Ectodermal cell (in vitro differentiated cells): ENCODE measurements around the gene TMEM106C.

Experiments
- H3K27ac ChIP-seq: 2 replicates; pipeline ENCODE4 v1.7.0; 2013; ENCODE audit warnings: mild to moderate bottlenecking, low read depth, low read length; ENCODE audit not compliant: insufficient read depth, poor library complexity, severe bottlenecking
- H3K27me3 ChIP-seq: 2 replicates; pipeline ENCODE4 v1.7.0; 2013; ENCODE audit warnings: mild to moderate bottlenecking, low read length; ENCODE audit not compliant: insufficient read depth, control insufficient read depth, poor library complexity, severe bottlenecking
- H3K36me3 ChIP-seq: one replicate; pipeline ENCODE4 v1.7.0; 2013; ENCODE audit warnings: low read length; ENCODE audit not compliant: control insufficient read depth, insufficient read depth
- H3K4me1 ChIP-seq: one replicate; pipeline ENCODE4 v1.7.0; 2013; ENCODE audit warnings: low read length; ENCODE audit not compliant: control insufficient read depth, insufficient read depth
- H3K4me3 ChIP-seq: 2 replicates; pipeline ENCODE4 v1.7.0; 2013; ENCODE audit warnings: low read depth, low read length, control low read depth; ENCODE audit not compliant: insufficient read depth
- H3K9me3 ChIP-seq: 2 replicates; pipeline ENCODE4 v1.7.0; 2013; ENCODE audit warnings: mild to moderate bottlenecking, low read length, moderate library complexity; ENCODE audit not compliant: control insufficient read depth
- WGBS, 2 experiments: methylation state at CpG; one replicate each; pipeline ENCODE4 v1.1.7; 2013; ENCODE audit warnings: missing lambda C conversion rate in 2 of 2; 5-methylcytosine and 5-hydroxymethylcytosine counted together

TMEM106C gene

DNA sequence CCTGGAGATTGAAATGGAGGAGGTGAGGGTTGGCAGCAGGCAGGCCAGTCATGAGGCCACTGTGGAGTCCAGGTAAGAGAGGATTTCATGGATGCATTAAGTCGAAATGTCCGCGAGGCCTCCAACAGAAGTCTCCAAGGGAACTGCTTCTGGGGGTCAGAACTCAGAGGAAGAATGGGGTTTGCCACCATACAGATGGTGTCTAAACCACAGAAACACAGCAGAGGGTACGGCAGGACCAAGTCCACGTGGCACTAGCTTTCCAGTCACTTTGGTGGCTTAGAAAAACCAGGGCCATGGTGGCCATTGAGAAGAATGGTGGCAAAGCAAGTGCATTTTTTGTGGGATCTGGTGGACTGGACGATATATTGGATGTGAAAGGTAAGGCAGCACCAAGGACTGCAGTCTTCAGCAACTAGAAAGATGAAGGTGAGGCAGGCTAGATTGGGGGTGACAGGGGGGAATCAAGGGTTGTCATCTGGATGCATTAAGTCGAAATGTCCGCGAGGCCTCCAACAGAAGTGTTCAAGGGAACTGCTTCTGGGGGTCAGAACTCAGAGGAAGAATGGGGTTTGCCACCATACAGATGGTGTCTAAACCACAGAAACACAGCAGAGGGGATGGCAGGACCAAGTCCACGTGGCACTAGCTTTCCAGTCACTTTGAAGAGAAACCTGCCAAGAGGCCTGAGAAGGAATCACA is 22.5 kb upstream of the TMEM106C start:
- Histone ChIP-seq H3K9me3 (no peaks in the 10 kb centered on the region), H3K4me1 (no peaks in the 10 kb centered on the region), H3K27ac (no peak overlapping the region), H3K27me3 (peaks cover 32% of the 10 kb centered on the region), H3K36me3 (no peaks in the 10 kb centered on the region), H3K4me3 (no peak overlapping the region)
- 93 to 94% methylated on average over 10 of the region's 10 CpGs for WGBS, 2 experiments

DNA sequence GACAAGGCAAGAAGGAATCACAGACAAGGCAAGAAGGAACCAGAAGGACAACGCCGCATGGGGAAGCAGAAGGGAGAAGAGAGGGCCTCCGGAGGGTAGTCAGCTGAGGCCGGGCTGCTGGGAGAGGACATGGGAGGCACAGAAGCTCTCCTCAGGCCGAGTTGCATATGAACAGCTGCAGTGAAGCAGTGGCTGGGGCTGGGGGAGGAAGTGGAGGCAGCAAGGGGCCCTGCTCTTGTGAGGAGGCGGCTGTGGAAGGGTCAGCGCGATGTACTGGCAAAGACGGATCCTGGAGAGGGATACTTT is 22.0 kb upstream of the TMEM106C start:
- Histone ChIP-seq H3K27me3 (peaks cover 32% of the 10 kb centered on the region), H3K27ac (no peak overlapping the region), H3K4me3 (no peak overlapping the region), H3K36me3 (no peaks in the 10 kb centered on the region), H3K4me1 (no peaks in the 10 kb centered on the region), H3K9me3 (no peaks in the 10 kb centered on the region)
- WGBS, 2 experiments = 80 to 81% methylated on average over 9 of the region's 9 CpGs

DNA sequence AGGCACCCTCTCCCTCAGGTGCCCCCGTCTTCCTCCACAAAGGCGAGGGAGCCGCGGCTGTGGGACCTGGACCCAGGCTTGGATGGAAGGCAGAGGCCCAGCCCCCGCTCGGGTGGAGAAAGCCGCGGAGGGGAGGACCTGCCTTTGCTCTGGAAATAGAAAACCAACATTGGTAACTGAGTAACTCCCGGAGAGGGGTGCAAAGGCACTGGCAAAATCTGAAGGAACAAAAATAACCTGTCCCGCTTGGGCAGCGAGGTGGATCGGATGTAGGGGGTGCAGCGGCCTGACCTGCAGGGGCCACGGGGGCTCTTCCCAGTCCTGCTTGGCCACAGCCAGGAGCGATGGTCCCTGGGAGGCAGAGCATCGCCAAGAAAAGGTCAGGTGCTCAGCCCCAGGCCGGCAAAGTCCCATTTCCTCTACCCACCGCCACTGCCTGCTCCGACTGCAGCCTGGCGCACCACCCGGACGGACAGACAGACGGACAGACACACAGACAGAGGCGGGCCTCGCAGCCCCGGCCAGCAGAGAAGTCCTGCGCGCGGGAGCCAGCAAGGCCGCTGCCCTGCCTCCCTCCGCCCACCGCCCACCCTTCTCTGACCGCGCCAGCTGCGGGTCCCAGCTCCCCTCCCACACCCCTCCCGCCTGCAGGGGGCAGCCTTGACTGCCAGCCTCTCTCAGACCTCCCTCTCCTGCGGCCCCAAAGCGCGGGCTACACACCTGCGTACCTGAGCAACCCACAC is 21.4 kb upstream of the TMEM106C start:
- 29% methylated on average over 40 of the region's 40 CpGs for WGBS, 2 experiments
- Histone ChIP-seq H3K27me3 (peaks cover 31% of the 10 kb centered on the region), H3K4me1 (no peaks in the 10 kb centered on the region), H3K27ac (no peak overlapping the region), H3K9me3 (no peaks in the 10 kb centered on the region), H3K4me3 (no peak overlapping the region), H3K36me3 (no peaks in the 10 kb centered on the region)

DNA sequence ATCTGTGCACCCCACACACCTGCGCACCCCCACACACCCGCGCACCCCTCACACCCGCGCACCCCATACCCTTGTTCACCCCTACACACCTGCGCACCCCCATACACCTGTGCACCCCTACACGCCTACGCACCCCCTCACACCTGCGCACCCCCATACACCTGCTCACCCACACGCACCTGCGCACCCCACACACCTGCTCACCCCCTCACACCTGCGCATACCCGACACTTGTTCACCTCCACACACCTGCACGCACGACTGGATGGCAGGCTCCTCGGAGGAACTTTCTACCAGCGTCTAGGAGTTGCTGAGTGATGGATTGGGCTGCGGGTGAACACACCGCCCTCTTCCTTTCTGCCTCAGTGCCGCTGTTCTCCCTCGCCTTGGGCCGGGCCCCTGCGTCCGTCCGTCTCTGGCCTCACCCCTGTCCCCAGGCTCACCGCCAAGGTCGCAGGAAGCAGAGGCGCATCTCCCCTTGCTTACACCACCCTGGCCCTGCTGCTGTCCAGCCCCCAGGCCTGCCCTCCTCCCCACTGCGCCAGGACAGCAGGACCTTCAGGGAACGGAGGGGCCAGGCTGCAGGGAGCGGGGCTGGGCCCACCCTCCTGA is 20.7 kb upstream of the TMEM106C start:
- no peak overlapping the region for H3K4me3 ChIP-seq
- H3K9me3 ChIP-seq = no peaks in the 10 kb centered on the region
- no peaks in the 10 kb centered on the region for H3K36me3 ChIP-seq
- no peaks in the 10 kb centered on the region for H3K4me1 ChIP-seq
- 79% methylated on average over 30 to 31 of the region's 31 CpGs for WGBS, 2 experiments
- no peak overlapping the region for H3K27ac ChIP-seq
- H3K27me3 ChIP-seq = peaks cover 28% of the 10 kb centered on the region

GRCh38 chr12:47943623-47944340 is 19.6 kb upstream of the TMEM106C start:
- WGBS, 2 experiments = 88 to 90% methylated on average over 12 of the region's 12 CpGs
- H3K27ac ChIP-seq = no peak overlapping the region
- no peaks in the 10 kb centered on the region for H3K9me3 ChIP-seq
- no peaks in the 10 kb centered on the region for H3K36me3 ChIP-seq
- H3K4me3 ChIP-seq = no peak overlapping the region
- no peaks in the 10 kb centered on the region for H3K4me1 ChIP-seq
- peaks cover 28% of the 10 kb centered on the region for H3K27me3 ChIP-seq

DNA sequence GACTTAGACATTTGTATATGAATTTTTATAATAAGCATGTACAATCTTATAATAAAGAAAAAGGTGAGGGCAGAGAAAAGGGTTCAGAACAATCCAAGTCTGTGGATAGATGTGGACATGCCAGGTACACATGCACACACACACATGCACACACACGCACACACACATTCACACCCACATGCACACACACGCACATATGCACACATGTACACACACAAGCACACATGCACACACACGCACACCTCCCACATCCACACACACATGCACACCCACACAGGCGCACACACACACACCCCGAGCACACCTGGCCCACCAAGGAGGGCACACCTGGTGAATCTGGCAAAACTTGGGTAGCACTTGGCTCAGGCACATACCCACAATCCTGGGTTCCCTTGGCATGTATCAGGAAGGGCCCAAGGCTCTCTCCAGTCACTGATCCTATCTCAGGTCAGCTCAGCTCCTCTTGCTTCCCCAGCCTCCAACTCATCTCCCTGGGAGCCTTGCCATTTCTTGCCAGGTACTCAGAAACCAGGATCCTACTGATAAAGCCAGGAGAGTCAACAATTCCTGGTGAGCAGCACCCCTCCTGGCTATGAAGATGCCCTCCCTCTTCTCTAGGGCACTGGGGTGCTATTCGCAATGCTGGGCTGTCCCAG is 18.6 kb upstream of the TMEM106C start:
- 83 to 85% methylated on average over 6 of the region's 6 CpGs for WGBS, 2 experiments
- Histone ChIP-seq H3K4me1 (no peaks in the 10 kb centered on the region), H3K36me3 (no peaks in the 10 kb centered on the region), H3K27me3 (peaks cover 28% of the 10 kb centered on the region), H3K4me3 (no peak overlapping the region), H3K27ac (no peak overlapping the region), H3K9me3 (no peaks in the 10 kb centered on the region)

DNA sequence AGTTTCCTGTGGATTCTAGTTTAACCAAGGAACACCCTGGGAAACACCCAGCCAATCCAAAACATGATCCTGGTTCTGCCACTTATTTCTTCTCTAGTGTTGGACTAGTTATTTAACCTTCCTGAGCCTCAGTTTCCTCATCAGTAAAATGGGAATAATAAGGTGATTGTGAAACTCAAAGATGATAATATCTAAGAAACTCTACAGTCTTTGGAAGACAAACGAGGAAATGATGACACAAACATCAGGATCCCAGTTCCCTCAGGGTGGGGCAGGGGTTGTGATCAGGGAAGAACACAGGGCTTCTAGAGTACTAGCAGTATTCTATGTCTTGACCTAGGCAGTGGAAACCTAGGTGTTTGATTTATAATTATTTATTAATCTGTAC is 18.1 kb upstream of the TMEM106C start:
- WGBS, 2 experiments = 94 to 100% methylated on average over 1 of the region's 1 CpG
- Histone ChIP-seq H3K27me3 (peaks cover 27% of the 10 kb centered on the region), H3K4me1 (no peaks in the 10 kb centered on the region), H3K9me3 (no peaks in the 10 kb centered on the region), H3K36me3 (no peaks in the 10 kb centered on the region), H3K4me3 (no peak overlapping the region), H3K27ac (no peak overlapping the region)

GRCh38 chr12:47946413-47947323 is 16.7 kb upstream of the TMEM106C start:
- H3K9me3 ChIP-seq = no peaks in the 10 kb centered on the region
- H3K36me3 ChIP-seq = no peaks in the 10 kb centered on the region
- H3K4me3 ChIP-seq = no peak overlapping the region
- H3K4me1 ChIP-seq = no peaks in the 10 kb centered on the region
- peaks cover 14% of the 10 kb centered on the region for H3K27me3 ChIP-seq
- no peak overlapping the region for H3K27ac ChIP-seq
- WGBS, 2 experiments = 84 to 86% methylated on average over 27 of the region's 27 CpGs

DNA sequence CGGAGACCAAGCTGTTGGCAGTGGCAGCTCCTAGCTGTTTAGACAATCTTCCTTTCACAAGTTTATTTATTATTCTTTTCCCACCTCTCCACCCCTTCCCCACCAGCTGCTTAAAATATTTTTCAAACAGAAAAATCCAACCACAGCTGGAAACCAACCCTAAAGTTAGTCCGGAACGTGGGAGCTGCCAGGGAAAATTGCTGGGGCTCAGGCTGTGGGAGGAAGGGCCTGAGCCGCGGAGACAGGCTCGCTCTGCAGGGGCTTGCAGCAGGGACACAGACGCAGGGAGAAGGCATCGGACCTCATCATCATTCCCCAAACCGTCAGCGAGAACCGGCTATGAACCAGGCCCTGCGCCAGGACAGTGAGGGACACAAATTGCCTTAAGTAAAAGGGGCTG is 16.1 kb upstream of the TMEM106C start:
- Histone ChIP-seq H3K4me1 (no peaks in the 10 kb centered on the region), H3K27me3 (peaks cover 7% of the 10 kb centered on the region), H3K9me3 (no peaks in the 10 kb centered on the region), H3K36me3 (no peaks in the 10 kb centered on the region), H3K4me3 (no peak overlapping the region), H3K27ac (no peak overlapping the region)
- WGBS, 2 experiments = 77 to 79% methylated on average over 12 of the region's 12 CpGs
